Ecto neural progenitor cell (in vitro differentiated cells): Measurements from ENCODE around the gene C1orf115.
"Not testable (repeated sequence)": the region's sequence is repeated elsewhere in the genome, so short reads cannot be mapped to it uniquely, and the experiment has no call there.

Experiments
- DNase-seq: peaks from one replicate; pipeline ENCODE4 v3.0.0-alpha.2; 2018; ENCODE audit warnings: low spot score

The C1orf115 gene

GRCh38 chr1:220694866-220695382 is 4.8 kb downstream of the C1orf115 start:
- DNase-seq, result no peak

- no peak for DNase-seq
Observed at GRCh38 chr1:220695426-220695825, 5.3 kb downstream of the C1orf115 start.

- no peak for DNase-seq
Observed at GRCh38 chr1:220696226-220696862, 6.2 kb downstream of the C1orf115 start.

- no peak for DNase-seq
Observed at GRCh38 chr1:220696863-220697231, 6.7 kb downstream of the C1orf115 start.

- no peak for DNase-seq
Observed at GRCh38 chr1:220697326-220697725, 7.2 kb downstream of the C1orf115 start.

GRCh38 chr1:220698607-220699016 is 8.4 kb downstream of the C1orf115 start:
- DNase-seq, result no peak

GRCh38 chr1:220699044-220699443 is 8.9 kb downstream of the C1orf115 start:
- DNase-seq, result no peak

- DNase-seq, result no peak
Observed at GRCh38 chr1:220700556-220701179, 10.5 kb downstream of the C1orf115 start.

GRCh38 chr1:220701974-220702373 is 11.8 kb downstream of the C1orf115 start:
- no peak for DNase-seq

GRCh38 chr1:220702733-220703270 is 12.6 kb downstream of the C1orf115 start:
- DNase-seq, result no peak

- no peak for DNase-seq
Observed at GRCh38 chr1:220703305-220703704, 13.1 kb downstream of the C1orf115 start.

GRCh38 chr1:220705782-220706181 is 15.6 kb downstream of the C1orf115 start:
- no peak for DNase-seq

- no peak for DNase-seq
Observed at GRCh38 chr1:220706480-220706879, 16.3 kb downstream of the C1orf115 start.

GRCh38 chr1:220707160-220707559 is 17.0 kb downstream of the C1orf115 start:
- no peak for DNase-seq

- no peak for DNase-seq
Observed at GRCh38 chr1:220708244-220708643, 18.1 kb downstream of the C1orf115 start.

- DNase-seq, result no peak
Observed at GRCh38 chr1:220708936-220709801, 19.0 kb downstream of the C1orf115 start.

- DNase-seq, result no peak
Observed at GRCh38 chr1:220710333-220710732, 20.2 kb downstream of the C1orf115 start.

- DNase-seq, result no peak
Observed at GRCh38 chr1:220711056-220711809, 21.1 kb downstream of the C1orf115 start.

- not testable (repeated sequence) for DNase-seq
Observed at GRCh38 chr1:220715986-220716385, 25.8 kb downstream of the C1orf115 start.

- DNase-seq, result no peak
Observed at GRCh38 chr1:220717800-220718640, 27.9 kb downstream of the C1orf115 start.

GRCh38 chr1:220721266-220721665 is 31.1 kb downstream of the C1orf115 start:
- not testable (repeated sequence) for DNase-seq
